ENCODE measurements around the gene CAMSAP3. TPM values are rescaled to one million over a fixed set of nuclear protein-coding genes. Genes with fewer than 3 reads are reported as not detected.
A peak's percentile ranks its signal among the peaks of the same experiment; 100 is the strongest.

The CAMSAP3 gene
- total RNA-seq, 6 experiments from 2014 or later, result 21.8 to 31.9 (median 23.4) TPM

- 58% methylated on average over 13 of the region's 15 CpGs for WGBS (ENCODE audit: insufficient coverage, low coverage, low lambda C conversion rate, missing lambda C conversion rate)
- no peaks in the 10 kb centered on the region for H3K9me3 ChIP-seq
- no peaks in the 10 kb centered on the region for H3K36me3 ChIP-seq
- TF ChIP-seq CTCF (IDR thresholded peaks at IDR 0.05), result no peak
- TF ChIP-seq POLR2A (IDR thresholded peaks at IDR 0.05), result no peak
- H3K4me3 ChIP-seq, result no peak overlapping the region
- H3K27ac ChIP-seq, result no peak overlapping the region
- no peaks in the 10 kb centered on the region for H3K27me3 ChIP-seq
- ATAC-seq (no peak), DNase-seq (no peak)
- intact Hi-C loops (cut with DNase I), result no loop called here
- H3K4me1 ChIP-seq, result peaks cover 0 to 16% (median 3%) of the 10 kb centered on the region in 4 donors
Observed at GRCh38 chr19:7602240-7602934, 6.7 kb downstream of the CAMSAP3 start.

DNA sequence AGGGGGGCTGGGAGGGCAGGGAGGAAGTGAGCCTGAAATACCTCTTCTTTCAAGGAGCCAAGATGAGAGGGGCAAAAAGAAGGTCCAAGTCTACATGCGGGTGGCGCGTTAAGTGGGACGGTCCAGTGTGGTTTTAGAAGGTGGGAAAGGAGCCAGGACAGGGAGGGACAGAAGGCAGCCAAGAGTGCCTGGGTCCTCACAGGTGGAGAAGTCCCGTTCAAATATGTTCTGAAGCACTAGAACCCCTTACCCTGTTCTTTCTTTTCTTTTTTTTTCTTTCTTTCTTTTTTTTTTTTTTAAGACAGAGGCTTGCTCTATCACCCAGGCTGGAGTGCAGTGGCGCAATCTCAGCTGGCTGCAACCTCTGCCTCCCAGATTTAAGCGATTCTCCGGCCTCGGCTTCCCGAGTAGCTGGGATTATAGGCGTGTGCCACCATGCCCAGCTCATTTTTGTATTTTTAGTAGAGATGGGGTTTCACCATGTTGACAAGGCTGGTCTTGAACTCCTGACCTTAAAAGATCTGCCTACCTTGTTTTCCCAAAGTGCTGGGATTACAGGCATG lies 7.4 kb downstream of the CAMSAP3 start:
- Histone ChIP-seq H3K4me3 (no peak overlapping the region), H3K4me1 (peaks cover 0 to 16% (median 3%) of the 10 kb centered on the region in 4 donors), H3K27ac (no peak overlapping the region), H3K36me3 (peaks cover 0 to 1% (median 0%) of the 10 kb centered on the region in 4 donors), H3K9me3 (no peaks in the 10 kb centered on the region), H3K27me3 (no peaks in the 10 kb centered on the region)
- DNase-seq, result peak in 1 of 3 donors; percentile 45
- ATAC-seq, result peak in 2 of 4 donors; percentile 19 to 20
- 57% methylated on average over 5 of the region's 11 CpGs for whole genome bisulfite sequencing (ENCODE audit: insufficient coverage, low coverage, low lambda C conversion rate, missing lambda C conversion rate)
- intact Hi-C loops (cut with DNase I), result no loop called here
- TF ChIP-seq POLR2A (IDR thresholded peaks at IDR 0.05), result no peak
- TF ChIP-seq CTCF (IDR thresholded peaks at IDR 0.05), result no peak

- H3K9me3 ChIP-seq, result no peaks in the 10 kb centered on the region
- TF ChIP-seq CTCF (IDR thresholded peaks at IDR 0.05), result no peak
- no peak for TF ChIP-seq POLR2A (IDR thresholded peaks at IDR 0.05)
- intact Hi-C loops (cut with DNase I), result no loop called here
- no peaks in the 10 kb centered on the region for H3K27me3 ChIP-seq
- H3K36me3 ChIP-seq, result peaks cover 0 to 9% (median 0%) of the 10 kb centered on the region in 4 donors
- DNase-seq (no peak), ATAC-seq (peak in 3 of 4 donors; percentile 8 to 25 (median 19))
- 66% methylated on average over 9 of the region's 9 CpGs for WGBS (ENCODE audit: insufficient coverage, low coverage, low lambda C conversion rate, missing lambda C conversion rate)
- H3K27ac ChIP-seq, result no peak overlapping the region
- H3K4me3 ChIP-seq, result no peak overlapping the region
- H3K4me1 ChIP-seq, result peaks cover 0 to 16% (median 3%) of the 10 kb centered on the region in 4 donors
Observed at GRCh38 chr19:7603919-7604318, 8.3 kb downstream of the CAMSAP3 start.

GRCh38 chr19:7605490-7606222 lies 10.0 kb downstream of the CAMSAP3 start:
- no peak overlapping the region for H3K4me3 ChIP-seq
- no peaks in the 10 kb centered on the region for H3K27me3 ChIP-seq
- H3K27ac ChIP-seq, result no peak overlapping the region
- TF ChIP-seq POLR2A (IDR thresholded peaks at IDR 0.05), result no peak
- no peak for TF ChIP-seq CTCF (IDR thresholded peaks at IDR 0.05)
- H3K36me3 ChIP-seq, result peaks cover 0 to 23% (median 6%) of the 10 kb centered on the region in 4 donors
- no peaks in the 10 kb centered on the region for H3K9me3 ChIP-seq
- H3K4me1 ChIP-seq, result peaks cover 0 to 16% (median 3%) of the 10 kb centered on the region in 4 donors
- 73% methylated on average over 14 of the region's 14 CpGs for WGBS (ENCODE audit: insufficient coverage, low coverage, low lambda C conversion rate, missing lambda C conversion rate)
- intact Hi-C loops (cut with DNase I), result no loop called here
- no peak for DNase-seq
- peak in 3 of 4 donors; percentile 25 to 56 (median 28) for ATAC-seq
